Endothelial cell of umbilical vein (primary cell): ENCODE results near the gene MICB. TPM values are rescaled to one million over a fixed set of nuclear protein-coding genes. Genes with fewer than 3 reads are reported as not detected.

Experiments used
- BruUV-seq: library from RNA; stranded (reverse); fragments of 400-500 nt; replicated peaks from 2 replicates; lab custom pipeline; 2021; lab: Mats Ljungman, UMichigan
- CTCF ChIA-PET: fragments of 300-600, 350-600 bp; sonication (Branson Sonifier 250); formaldehyde crosslinking; loops from one replicate; lab custom pipeline; 2021; ENCODE audit warnings: antibody characterized with exemption, inconsistent platforms; lab: Charles Lee
- POLR2A ChIA-PET: fragments of 300-600, 350-600 bp; sonication (Branson Sonifier 250); formaldehyde crosslinking; loops from one replicate; lab custom pipeline; 2021; ENCODE audit warnings: antibody characterized with exemption, inconsistent platforms; lab: Charles Lee
- DNase-seq: peaks from one replicate; pipeline ENCODE4 v3.0.0-alpha.2; 2011; ENCODE audit warnings: low read depth, low spot score
- FAIRE-seq: peaks from 2 replicates; lab custom pipeline; 2011; peaks lifted over from hg19 to GRCh38; lab: Jason Lieb, UNC
- H2AFZ ChIP-seq: 2 replicates; pipeline ENCODE4 v1.6.0; 2012; ENCODE audit warnings: low read depth, low read length, control low read depth, inconsistent platforms
- H3K27ac ChIP-seq: 2 replicates; pipeline ENCODE4 v1.5.1; 2011; ENCODE audit warnings: low read depth, mild to moderate bottlenecking, control low read depth, low read length, moderate library complexity; ENCODE audit not compliant: insufficient read depth
- H3K27me3 ChIP-seq, 2 experiments: 2 replicates each; pipeline versions ENCODE4 v1.6.0 to v1.6.1; 2011; ENCODE audit warnings: low read length in 2 of 2, mixed read lengths in 1 of 2; ENCODE audit not compliant: control insufficient read depth in 2 of 2, insufficient read depth in 2 of 2
- H3K36me3 ChIP-seq, 2 experiments: 2 replicates in 1 of 2; 3 replicates in 1 of 2; pipeline ENCODE4 v1.5.1; 2011; ENCODE audit warnings: low read length in 2 of 2, mild to moderate bottlenecking in 1 of 2, moderate library complexity in 1 of 2; ENCODE audit not compliant: control insufficient read depth in 2 of 2, insufficient read depth in 2 of 2; ENCODE audit errors: extremely low read depth in 1 of 2
- H3K4me1 ChIP-seq: 3 replicates; pipeline ENCODE4 v1.5.1; 2011; ENCODE audit warnings: mild to moderate bottlenecking, low read length; ENCODE audit not compliant: control insufficient read depth, insufficient read depth; ENCODE audit errors: extremely low read depth
- H3K4me2 ChIP-seq: 2 replicates; pipeline ENCODE4 v1.6.1; 2011; ENCODE audit warnings: low read length, control low read depth, mixed read lengths; ENCODE audit not compliant: insufficient read depth
- H3K4me3 ChIP-seq, 3 experiments: fragments of 200-600 bp in 1 of 3; sonication (generic), shearing (Covaris generic) in 1 of 3; replicated peaks in 1 of 3; 2 replicates each; pipeline ENCODE4 v1.5.1; 2011 to 2016; ENCODE audit warnings: control low read depth in 3 of 3, low read length in 3 of 3, mild to moderate bottlenecking in 2 of 3, inconsistent platforms in 1 of 3, low read depth in 1 of 3, moderate library complexity in 1 of 3; ENCODE audit not compliant: insufficient read depth in 1 of 3
- H3K79me2 ChIP-seq: 2 replicates; pipeline ENCODE4 v1.6.0; 2012; ENCODE audit warnings: low read length, inconsistent platforms; ENCODE audit not compliant: control insufficient read depth, insufficient read depth
- H3K9ac ChIP-seq: replicated peaks from 2 replicates; pipeline ENCODE3; 2011; ENCODE audit warnings: low read length, control low read depth; ENCODE audit not compliant: insufficient read depth; ENCODE audit errors: extremely low read depth
- H3K9me1 ChIP-seq: replicated peaks from 3 replicates; pipeline ENCODE4 v1.6.0; 2011; ENCODE audit warnings: mild to moderate bottlenecking, low read length; ENCODE audit not compliant: control insufficient read depth, insufficient read depth; ENCODE audit errors: extremely low read depth
- H3K9me3 ChIP-seq: replicated peaks from 2 replicates; pipeline ENCODE4 v1.5.1; 2012; ENCODE audit warnings: low read length, inconsistent platforms; ENCODE audit not compliant: control insufficient read depth, insufficient read depth
- H4K20me1 ChIP-seq: replicated peaks from 2 replicates; pipeline ENCODE3; 2011; ENCODE audit warnings: mild to moderate bottlenecking, low read length; ENCODE audit not compliant: control insufficient read depth, insufficient read depth; ENCODE audit errors: extremely low read depth
- FOS ChIP-seq: IDR thresholded peaks from 2 replicates; pipeline ENCODE4 v1.6.1; 2011; ENCODE audit warnings: mild to moderate bottlenecking, low read length, moderate library complexity, borderline replicate concordance; ENCODE audit not compliant: insufficient read depth
- GATA2 ChIP-seq: IDR thresholded peaks from 2 replicates; pipeline ENCODE4 v1.7.0; 2011; ENCODE audit warnings: low read depth, mild to moderate bottlenecking, moderate library complexity, mixed read lengths, low read length; ENCODE audit not compliant: insufficient read length, insufficient read depth
- JUN ChIP-seq: IDR thresholded peaks from 2 replicates; pipeline ENCODE4 v1.6.1; 2011; ENCODE audit warnings: borderline replicate concordance, low read depth; ENCODE audit not compliant: insufficient read length, insufficient read depth
- MYC ChIP-seq: IDR thresholded peaks from one replicate; pipeline ENCODE4 v1.6.1; 2011; ENCODE audit warnings: mild to moderate bottlenecking, low read depth, low read length
- POLR2AphosphoS5 ChIP-seq: IDR thresholded peaks from 2 replicates; pipeline ENCODE4 v1.6.1; 2012; ENCODE audit warnings: low read depth, mild to moderate bottlenecking, control low read depth, low read length, moderate library complexity; ENCODE audit not compliant: insufficient read depth
- dilution Hi-C: fragments of 300-500 bp; cut with MboI; formaldehyde crosslinking; loops from one replicate; pipeline ENCODE4 v1.15.0; 2019; ENCODE audit warnings: low sequenced_read_pairs; ENCODE audit not compliant: extremely low pct_ligation_motif_present
- intact Hi-C: fragments of 100-400 bp; cut with micrococcal nuclease; formaldehyde crosslinking; loops from one replicate; pipeline ENCODE4 v1.10.0; 2022
- polyA plus RNA-seq, 4 experiments: library from polyadenylated mRNA; depleted of rRNA in 3 of 4; stranded (reverse) in 3 of 4; unstranded in 1 of 4; fragments of >200 nt; gene quantifications; 2 replicates each; pipeline versions ENCODE4 v1.2.1 to v1.2.3, GENCODE V29; 2011 to 2012; ENCODE audit warnings: missing spikeins in 1 of 4
- total RNA-seq: library from RNA; stranded (reverse); gene quantifications from 2 replicates; pipeline ENCODE4 v1.2.3, GENCODE V29; 2021
- TF ChIP-seq, protein P1 (sequence below): IDR thresholded peaks from 2 replicates; pipeline ENCODE4 v1.6.1; 2011; ENCODE audit not compliant: insufficient read depth, insufficient read length
- TF ChIP-seq, protein P2 (sequence below), 2 donors: IDR thresholded peaks; 1 replicate in 1 of 2; 2 replicates in 1 of 2; pipeline ENCODE4 v1.5.1; 2011; ENCODE audit warnings: low read length in 2 of 2, mild to moderate bottlenecking in 2 of 2, moderate library complexity in 2 of 2, control low read depth in 1 of 2, inconsistent platforms in 1 of 2, low read depth in 1 of 2; ENCODE audit not compliant: insufficient read depth in 1 of 2; ENCODE audit errors: extremely low read depth in 1 of 2

Gene MICB
- total and polyA plus RNA-seq, 2 donors (not counting 3 experiments of a cell fraction or from before 2014, with no cell fraction given) = 32.8 to 36.3 TPM

DNA sequence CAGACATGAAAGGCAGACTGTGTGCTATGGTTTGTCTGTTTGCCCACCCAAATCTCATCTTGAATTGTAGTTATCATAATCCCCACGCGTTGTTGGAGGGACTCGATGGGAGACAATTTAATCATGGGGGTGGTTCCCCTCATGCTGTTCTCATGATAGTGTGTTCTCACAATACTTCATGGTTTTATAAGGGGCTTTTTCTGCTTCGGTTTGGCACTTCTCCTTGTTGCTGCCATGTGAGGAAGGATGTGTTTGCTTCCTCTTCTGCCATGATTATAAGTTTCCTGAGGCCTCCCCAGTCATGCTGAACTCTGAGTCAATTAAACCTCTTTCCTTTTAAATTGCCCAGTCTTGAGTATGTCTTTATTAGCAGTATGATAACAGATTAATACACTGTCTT lies 47.2 kb upstream of the MICB start:
- Histone ChIP-seq H3K79me2 (no peaks in the 10 kb centered on the region), H3K27ac (no peak overlapping the region), H3K9ac (no peak overlapping the region), H3K4me3 (no peak overlapping the region), H3K36me3 (no peaks in the 10 kb centered on the region), H3K4me2 (no peak overlapping the region), H3K4me1 (no peaks in the 10 kb centered on the region), H3K27me3 (peaks cover 18 to 39% of the 10 kb centered on the region in 2 experiments), H2AFZ (no peak overlapping the region), H3K9me3 (no peaks in the 10 kb centered on the region), H4K20me1 (no peaks in the 10 kb centered on the region), H3K9me1 (no peaks in the 10 kb centered on the region)
- TF ChIP-seq POLR2AphosphoS5 (no peak), GATA2 (no peak), MYC (no peak)
- TF ChIP-seq, protein P1, sequence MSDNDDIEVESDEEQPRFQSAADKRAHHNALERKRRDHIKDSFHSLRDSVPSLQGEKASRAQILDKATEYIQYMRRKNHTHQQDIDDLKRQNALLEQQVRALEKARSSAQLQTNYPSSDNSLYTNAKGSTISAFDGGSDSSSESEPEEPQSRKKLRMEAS = no peak
- TF ChIP-seq, protein P2, sequence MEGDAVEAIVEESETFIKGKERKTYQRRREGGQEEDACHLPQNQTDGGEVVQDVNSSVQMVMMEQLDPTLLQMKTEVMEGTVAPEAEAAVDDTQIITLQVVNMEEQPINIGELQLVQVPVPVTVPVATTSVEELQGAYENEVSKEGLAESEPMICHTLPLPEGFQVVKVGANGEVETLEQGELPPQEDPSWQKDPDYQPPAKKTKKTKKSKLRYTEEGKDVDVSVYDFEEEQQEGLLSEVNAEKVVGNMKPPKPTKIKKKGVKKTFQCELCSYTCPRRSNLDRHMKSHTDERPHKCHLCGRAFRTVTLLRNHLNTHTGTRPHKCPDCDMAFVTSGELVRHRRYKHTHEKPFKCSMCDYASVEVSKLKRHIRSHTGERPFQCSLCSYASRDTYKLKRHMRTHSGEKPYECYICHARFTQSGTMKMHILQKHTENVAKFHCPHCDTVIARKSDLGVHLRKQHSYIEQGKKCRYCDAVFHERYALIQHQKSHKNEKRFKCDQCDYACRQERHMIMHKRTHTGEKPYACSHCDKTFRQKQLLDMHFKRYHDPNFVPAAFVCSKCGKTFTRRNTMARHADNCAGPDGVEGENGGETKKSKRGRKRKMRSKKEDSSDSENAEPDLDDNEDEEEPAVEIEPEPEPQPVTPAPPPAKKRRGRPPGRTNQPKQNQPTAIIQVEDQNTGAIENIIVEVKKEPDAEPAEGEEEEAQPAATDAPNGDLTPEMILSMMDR (IDR thresholded peaks at IDR 0.05; ENCODE audit: extremely low read depth in 1 of 2, insufficient read depth in 1 of 2, low read depth in 1 of 2, low read length in 2 of 2) = no peak
- intact Hi-C loops (no loop called here), dilution Hi-C loops (no loop called here)
- CTCF ChIA-PET = no interaction called here
- FAIRE-seq = no peak
- no TSS peak for BruUV-seq
- POLR2A ChIA-PET = no interaction called here
- no peak for DNase-seq

DNA sequence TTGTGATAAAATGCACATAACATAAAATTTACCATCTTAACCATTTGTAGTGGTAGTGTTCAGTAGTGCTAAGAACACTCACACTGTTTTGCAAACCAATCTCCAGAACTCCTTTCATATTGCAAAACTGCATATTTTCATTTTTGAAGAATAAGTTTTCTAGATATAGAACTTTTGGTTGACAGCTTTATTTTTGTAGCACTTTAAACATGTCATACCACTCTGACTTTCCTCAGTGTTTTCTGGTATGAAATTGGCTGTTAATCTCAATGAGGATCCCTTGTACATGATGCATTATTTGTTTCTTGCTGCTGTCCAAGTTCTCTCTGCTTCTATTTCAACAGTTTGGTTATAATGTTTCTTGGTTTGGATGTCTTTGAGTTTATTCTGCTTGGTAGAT lies 45.1 kb upstream of the MICB start:
- FAIRE-seq = no peak
- H3K4me1 ChIP-seq = no peaks in the 10 kb centered on the region
- no peaks in the 10 kb centered on the region for H3K79me2 ChIP-seq
- CTCF ChIA-PET = interaction anchor here (2.3 kb wide), 1 partner anchor 10 kb away, joined by 12 read pairs; no protein-coding TSS in a partner anchor
- BruUV-seq = no TSS peak
- H3K36me3 ChIP-seq = no peaks in the 10 kb centered on the region
- dilution Hi-C loops = no loop called here
- H2AFZ ChIP-seq = no peak overlapping the region
- DNase-seq = no peak
- no peaks in the 10 kb centered on the region for H3K9me3 ChIP-seq
- H3K4me3 ChIP-seq = no peak overlapping the region
- H3K9ac ChIP-seq = no peak overlapping the region
- peaks cover 17 to 43% of the 10 kb centered on the region in 2 experiments for H3K27me3 ChIP-seq
- no peak overlapping the region for H3K27ac ChIP-seq
- TF ChIP-seq JUN = no peak
- TF ChIP-seq POLR2AphosphoS5 = no peak
- no peak for TF ChIP-seq FOS
- TF ChIP-seq, protein P2 (IDR thresholded peaks at IDR 0.05; ENCODE audit: extremely low read depth in 1 of 2, insufficient read depth in 1 of 2, low read depth in 1 of 2, low read length in 2 of 2) = no peak
- intact Hi-C loops = no loop called here
- no peaks in the 10 kb centered on the region for H4K20me1 ChIP-seq
- no peak overlapping the region for H3K4me2 ChIP-seq
- POLR2A ChIA-PET = no interaction called here
- H3K9me1 ChIP-seq = no peaks in the 10 kb centered on the region
